HT1080 (cell line): Measurements from ENCODE around the gene BCL2L15. TPM values are rescaled to one million over a fixed set of nuclear protein-coding genes. Genes with fewer than 3 reads are reported as not detected.

Experiments used
- DNase-seq: peaks from one replicate; pipeline ENCODE4 v3.0.0-alpha.2; 2015; ENCODE audit warnings: low read depth
- polyA plus RNA-seq, 2 experiments: library from polyadenylated mRNA; depleted of rRNA; stranded (reverse); fragments of >200 nt; gene quantifications; 2 replicates each; pipeline ENCODE4 v1.2.3, GENCODE V29; 2015
- total RNA-seq: library from RNA; depleted of rRNA; stranded (reverse); fragments of >200 nt; shearing (Covaris generic); gene quantifications from 2 replicates; pipeline ENCODE4 v1.2.3, GENCODE V29; 2014; rRNA removed

Gene BCL2L15
- 0.05 and 1.3 TPM in 2 replicates for total RNA-seq
- 0.01 TPM in 1 of 2 replicates, not detected in the other for polyA plus RNA-seq (2015; cell fraction: cytosol; rRNA removed)
- polyA plus RNA-seq (2015; cell fraction: nucleus; rRNA removed), result 0.44 and 0.57 TPM in 2 replicates

DNA sequence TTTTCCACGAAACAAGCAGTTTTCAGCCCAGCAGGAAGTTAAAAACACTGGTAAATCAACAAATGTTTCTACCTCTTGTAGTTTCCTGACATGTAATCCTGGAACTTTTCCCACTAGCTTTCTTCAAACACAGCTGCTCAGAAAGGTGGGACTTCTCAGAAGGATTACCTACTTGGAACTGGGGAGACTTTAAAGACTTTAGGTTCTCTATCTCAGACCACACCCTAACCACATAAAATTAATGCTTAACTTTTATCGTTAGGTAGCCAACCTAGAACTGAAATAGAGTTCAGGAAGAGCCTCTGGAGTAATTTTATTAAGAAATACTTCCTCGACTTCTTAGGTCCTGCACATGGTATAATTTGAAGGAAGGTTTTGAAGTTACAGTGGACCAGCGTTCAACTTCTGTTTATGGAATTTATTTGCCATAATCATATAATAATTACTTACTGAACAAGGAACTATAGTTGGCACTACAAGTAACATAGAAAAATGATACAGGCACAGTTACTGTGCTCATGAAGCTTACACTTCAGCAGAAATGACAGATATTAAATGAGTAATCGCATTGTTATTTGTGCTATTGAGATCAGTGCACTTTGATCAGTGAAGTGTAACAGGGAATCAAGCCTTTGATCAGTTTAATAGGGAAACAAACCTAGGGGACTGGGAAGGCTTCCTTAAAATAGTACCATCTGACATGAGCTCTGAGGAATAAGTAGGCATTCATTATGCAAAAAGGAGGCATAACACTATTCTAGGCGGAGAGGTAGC is at the start of gene BCL2L15:
Gene BCL2L15, minus strand, starts transcription at position 180 of the 774 bp plus-strand sequence. CDS start 206 bp downstream, outside the sequence.
- DNase-seq, result no peak

DNA sequence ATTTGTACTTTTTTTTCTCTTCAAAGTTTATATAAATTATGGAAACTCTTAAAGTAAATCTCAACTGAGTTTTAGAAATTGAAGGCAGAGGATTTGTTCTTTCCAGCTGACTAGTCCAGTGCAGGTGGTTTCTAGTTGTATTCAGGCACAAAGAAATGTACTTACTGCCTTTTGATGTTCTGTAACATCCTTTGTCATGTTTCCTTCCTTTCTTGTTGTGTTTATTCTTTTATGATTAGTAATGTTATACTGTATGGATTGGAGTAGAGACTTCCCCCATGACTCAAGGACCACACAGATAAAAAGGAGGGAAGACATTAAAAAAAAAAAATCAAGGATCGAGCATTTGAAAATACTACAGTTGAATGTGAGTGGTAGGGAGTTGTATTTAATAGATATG is 49.8 kb upstream of the BCL2L15 start:
- peak; percentile 57 for DNase-seq

DNA sequence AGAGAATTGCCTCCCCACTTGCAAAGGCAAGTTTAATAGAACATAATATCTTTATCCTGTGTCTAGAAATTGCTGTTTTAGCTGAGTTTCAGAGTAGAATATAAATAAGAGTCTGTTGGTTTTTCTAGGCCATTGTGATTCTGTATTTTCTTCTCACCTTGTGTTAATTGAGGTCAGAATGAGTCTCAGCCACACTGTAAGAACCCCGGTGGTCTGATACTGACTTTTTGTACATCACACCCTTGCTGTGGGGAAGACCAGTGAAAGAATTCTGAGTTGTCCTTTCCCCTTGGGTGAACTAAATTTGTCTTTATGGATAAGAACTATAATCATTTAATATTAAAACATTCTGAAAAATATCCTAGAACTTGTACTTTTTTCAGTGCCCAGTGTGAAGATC is 48.6 kb upstream of the BCL2L15 start:
- DNase-seq, result no peak

DNA sequence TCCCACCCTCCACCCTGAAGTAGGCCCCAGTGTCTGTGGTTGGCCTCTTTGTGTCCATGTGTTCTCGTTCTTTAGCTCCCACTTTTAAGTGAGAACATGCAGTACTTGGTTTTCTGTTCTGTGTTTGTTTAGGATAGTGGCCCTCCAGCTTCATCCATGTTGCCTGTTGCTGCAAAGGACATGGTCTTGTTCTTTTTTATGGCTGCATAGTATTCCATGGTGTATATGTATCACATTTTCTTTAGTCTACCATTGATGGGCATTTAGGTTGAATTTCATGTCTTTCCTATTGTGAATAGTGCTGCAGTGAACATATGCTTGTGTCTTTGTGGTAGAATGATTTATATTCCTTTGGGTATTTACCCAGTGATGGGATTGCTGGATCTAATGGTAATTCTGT is 47.8 kb upstream of the BCL2L15 start:
- DNase-seq, result no peak

GRCh38 chr1:113934511-113935055 is 47.2 kb upstream of the BCL2L15 start:
- DNase-seq, result no peak

GRCh38 chr1:113934006-113934405 is 46.6 kb upstream of the BCL2L15 start:
- DNase-seq, result no peak

DNA sequence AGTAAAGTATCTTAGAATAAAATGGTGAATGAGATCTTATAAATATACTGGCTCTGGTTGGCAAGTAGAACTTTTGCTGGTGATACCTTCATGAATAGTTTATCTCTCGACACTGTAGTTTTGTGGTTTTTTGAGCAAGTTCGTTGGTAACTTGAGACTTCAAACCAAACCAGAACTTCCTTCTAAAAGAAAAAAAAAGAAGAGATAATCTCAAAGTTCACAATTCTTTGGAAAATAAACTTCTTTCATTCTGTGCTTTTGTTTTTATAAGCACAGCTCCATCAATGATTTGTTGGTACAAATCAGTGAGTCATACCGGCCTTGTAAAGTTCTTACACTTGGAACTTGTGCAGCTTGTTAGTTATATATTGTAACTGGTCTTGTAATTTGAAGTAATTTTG is 44.1 kb upstream of the BCL2L15 start:
- peak; percentile 68 for DNase-seq

DNA sequence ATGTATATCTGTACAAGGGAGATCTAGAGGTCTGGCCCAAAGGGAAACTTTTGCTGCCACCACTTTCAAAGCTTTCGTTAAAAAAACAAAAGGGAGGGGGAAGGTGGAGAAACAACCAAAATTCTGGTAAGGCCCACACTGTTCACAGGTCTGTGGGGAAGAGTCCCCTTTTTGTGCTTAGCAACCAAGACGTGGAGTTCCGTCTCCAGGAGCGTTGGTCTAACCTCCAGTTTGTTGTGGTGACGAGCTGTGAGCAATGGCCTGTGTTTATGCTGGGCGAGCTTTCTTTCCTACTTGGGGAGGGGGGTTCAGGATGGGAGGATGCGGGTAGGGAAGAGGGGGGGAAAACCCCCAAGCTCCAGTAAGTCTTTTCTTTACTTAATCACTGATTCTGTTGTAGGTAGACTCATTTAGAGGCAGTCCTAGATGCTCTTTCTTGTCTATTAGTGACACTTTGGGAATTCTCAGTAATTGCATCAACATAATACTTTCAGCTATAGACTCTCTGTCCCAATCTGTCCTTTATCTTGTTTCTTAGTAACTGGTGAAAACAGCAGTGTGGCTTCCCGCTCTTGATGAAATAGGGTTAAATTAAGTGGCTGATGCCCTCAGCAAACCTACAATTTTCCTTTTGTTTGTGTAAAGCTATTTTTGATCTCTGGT is 43.2 kb upstream of the BCL2L15 start:
- DNase-seq, result peak; percentile 65

DNA sequence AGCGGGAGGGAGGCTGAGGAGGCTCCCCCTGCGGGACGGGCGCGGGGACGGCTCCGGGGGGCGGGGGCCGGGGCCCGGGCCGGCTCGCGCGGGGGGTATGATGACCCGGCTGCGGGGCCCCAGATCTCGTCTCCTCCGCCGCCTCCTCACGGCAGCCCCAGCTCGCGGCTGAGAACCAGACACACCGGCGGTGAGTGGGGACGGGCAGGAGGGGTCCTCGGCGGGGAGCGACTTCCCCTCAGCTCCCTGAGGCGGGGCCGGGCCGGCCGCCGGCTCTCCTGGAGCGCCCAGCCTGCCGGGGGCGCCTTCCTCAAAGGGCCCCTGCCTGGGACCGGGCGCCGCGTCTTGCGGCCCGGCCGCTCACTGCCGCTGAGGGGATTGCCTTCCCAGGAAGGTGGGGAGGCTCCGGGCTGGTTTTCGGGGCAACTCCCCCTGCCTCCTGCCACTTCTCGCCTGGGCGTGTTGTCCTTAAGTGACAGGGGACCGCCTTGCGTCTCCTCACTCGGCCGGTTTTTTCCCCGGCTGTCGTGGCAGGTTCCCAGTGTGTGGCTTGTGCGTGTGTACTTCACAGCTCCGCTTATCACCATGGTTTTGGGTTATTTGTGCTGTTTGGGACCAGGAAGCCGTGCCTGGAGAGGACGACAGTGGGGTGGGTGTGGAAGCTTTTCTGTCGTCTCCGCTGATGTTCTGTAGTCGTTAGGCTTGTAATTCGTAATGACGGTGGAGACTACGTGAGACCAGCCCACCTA is 42.5 kb upstream of the BCL2L15 start:
- peak; percentile 21 for DNase-seq

- peak; percentile 83 for DNase-seq
Measured at GRCh38 chr1:113928941-113929749, 41.8 kb upstream of the BCL2L15 start, which contains the start of gene HIPK1. Gene HIPK1 (plus strand): TSS chr1:113929324.

- no peak for DNase-seq
Measured at GRCh38 chr1:113928187-113928930, 41.0 kb upstream of the BCL2L15 start.

- DNase-seq, result no peak
Measured at GRCh38 chr1:113924473-113924872, 37.1 kb upstream of the BCL2L15 start.

GRCh38 chr1:113922957-113923356 is 35.6 kb upstream of the BCL2L15 start:
- no peak for DNase-seq

DNA sequence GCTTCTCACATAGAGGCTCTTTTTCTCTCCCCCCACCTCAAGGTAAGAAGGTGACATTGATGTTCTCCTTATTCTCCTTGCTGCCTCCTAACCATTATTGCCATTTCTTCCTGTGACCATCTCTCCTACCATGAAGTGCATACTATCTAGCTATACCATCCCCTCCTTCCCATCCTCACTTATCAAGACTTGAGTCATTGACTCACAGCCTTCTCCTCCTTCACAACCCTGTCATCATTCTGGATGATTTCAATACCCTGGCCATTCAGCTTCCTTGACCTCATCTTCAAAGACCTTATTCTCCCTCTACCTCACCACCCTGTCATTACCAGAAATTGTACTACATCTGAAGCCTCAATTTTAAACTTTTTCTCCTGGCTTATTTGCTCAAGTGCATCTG is 30.9 kb upstream of the BCL2L15 start:
- DNase-seq, result no peak

- peak; percentile 66 for DNase-seq
Measured at GRCh38 chr1:113917400-113918082, 30.2 kb upstream of the BCL2L15 start.

GRCh38 chr1:113916974-113917373 is 29.6 kb upstream of the BCL2L15 start:
- no peak for DNase-seq

- no peak for DNase-seq
Measured at GRCh38 chr1:113913887-113914664, 26.7 kb upstream of the BCL2L15 start.

DNA sequence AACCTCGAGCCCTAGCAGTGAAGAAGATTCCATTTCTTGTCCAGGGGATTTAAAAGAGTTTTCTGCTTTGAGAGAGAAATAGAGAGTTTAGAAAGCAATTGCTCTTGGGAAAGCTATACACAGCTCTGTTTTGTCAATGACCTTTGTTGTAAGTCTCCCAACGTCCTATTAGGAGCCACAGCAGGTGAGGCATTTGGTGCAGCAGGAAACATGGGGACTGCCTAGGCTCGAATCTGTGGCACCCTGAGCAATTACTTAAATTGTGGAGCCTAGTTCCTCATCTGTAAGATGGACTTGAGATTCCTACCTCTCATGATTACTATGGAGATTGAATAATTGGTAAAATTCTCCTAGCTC is 25.9 kb upstream of the BCL2L15 start:
- no peak for DNase-seq
